GM12891 (cell line): ENCODE data around the gene SP140.

ENCODE experiments used
- PAX5 ChIP-seq: IDR thresholded peaks from 2 replicates; pipeline ENCODE4 v1.6.1; 2011; ENCODE audit warnings: low read length, moderate library complexity, mild to moderate bottlenecking; ENCODE audit not compliant: insufficient read depth, severe bottlenecking
- POLR2A ChIP-seq: IDR thresholded peaks from 2 replicates; pipeline ENCODE4 v1.6.1; 2011; ENCODE audit warnings: low read depth, low read length, control low read depth
- POLR2AphosphoS5 ChIP-seq: IDR thresholded peaks from 2 replicates; pipeline ENCODE4 v1.6.1; 2011; ENCODE audit warnings: low read depth, low read length, control low read depth
- POU2F2 ChIP-seq: IDR thresholded peaks from 2 replicates; pipeline ENCODE4 v1.6.1; 2011; ENCODE audit warnings: low read depth, mild to moderate bottlenecking, control low read depth, low read length, moderate library complexity
- SPI1 ChIP-seq: IDR thresholded peaks from 2 replicates; pipeline ENCODE4 v1.6.1; 2011; ENCODE audit warnings: low read depth, low read length, control low read depth
- TAF1 ChIP-seq: IDR thresholded peaks from 2 replicates; pipeline ENCODE4 v1.6.1; 2011; ENCODE audit warnings: low read depth, low read length, control low read depth

GRCh38 chr2:230268606-230269243, 43.2 kb downstream of the SP140 start:
- TF ChIP-seq POLR2A: no peak
- TF ChIP-seq SPI1: no peak
- no peak for TF ChIP-seq POLR2AphosphoS5
- TF ChIP-seq PAX5: no peak
- TF ChIP-seq TAF1: no peak
- TF ChIP-seq POU2F2: no peak
